DMS153 (cell line): ENCODE results near the gene THBS4.

Source experiments
- DNase-seq: peaks from one replicate; lab custom pipeline; 2025; lab: John Stamatoyannopoulos, UW

Gene THBS4

DNA sequence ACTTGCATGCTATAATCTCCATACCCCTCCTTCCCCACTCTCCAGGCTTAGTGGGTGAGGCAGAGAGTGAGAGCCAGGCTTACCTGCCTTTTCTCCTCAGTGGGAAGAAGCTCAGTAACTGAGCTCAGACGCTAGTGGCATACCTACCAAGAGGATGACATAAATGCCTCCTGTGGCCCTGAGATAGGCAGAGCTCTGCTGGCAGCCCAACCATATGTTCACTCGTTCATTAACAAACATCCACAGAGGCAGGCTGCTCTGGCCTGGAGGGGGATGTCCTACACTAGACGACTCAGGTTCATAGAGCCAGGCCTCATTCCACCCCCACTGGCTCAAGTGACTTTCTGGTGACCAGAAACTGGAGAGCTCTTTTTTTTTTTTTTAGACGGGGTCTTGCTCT is 81.3 kb downstream of the THBS4 start:
- DNase-seq: no peak

- no peak for DNase-seq
Measured at GRCh38 chr5:80117446-80117845, 82.3 kb downstream of the THBS4 start.

DNA sequence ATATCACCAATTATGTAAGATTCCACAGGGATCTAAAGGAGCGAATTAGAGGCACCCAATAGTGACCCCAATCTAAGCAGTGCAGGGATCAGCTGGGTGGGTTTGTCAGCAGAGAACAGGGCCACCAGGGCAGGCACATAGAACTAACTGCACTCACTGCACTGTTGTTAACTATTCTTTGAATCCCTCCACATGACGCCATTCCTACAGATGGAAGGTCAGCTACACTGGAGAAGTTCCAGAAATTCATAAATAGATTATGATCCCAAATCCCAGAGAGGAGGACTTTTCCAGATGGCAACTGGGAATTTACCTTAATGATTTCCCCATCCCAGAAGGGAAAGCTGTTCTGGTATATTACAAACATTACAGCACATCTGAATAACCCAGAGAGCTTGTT is 84.2 kb downstream of the THBS4 start:
- DNase-seq: no peak

DNA sequence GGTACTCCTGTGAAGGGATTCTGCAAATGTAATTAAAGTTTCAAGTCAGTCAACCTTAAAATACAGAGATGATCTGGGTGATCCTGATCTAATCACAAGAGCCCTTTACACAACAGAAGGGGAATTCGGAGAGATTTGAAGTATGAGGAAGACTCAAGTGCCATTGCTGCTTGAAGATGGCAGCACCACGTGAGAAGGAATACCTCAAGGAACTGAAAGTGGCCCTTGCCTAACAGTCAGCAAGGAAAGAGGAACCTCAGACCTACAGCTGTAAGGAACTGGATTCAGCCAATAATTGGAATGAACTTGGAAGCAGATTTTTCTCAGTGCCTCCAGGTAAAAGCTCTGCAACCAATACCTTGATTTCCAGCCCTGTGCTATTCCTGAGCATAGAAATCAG is 87.4 kb downstream of the THBS4 start:
- DNase-seq: no peak

DNA sequence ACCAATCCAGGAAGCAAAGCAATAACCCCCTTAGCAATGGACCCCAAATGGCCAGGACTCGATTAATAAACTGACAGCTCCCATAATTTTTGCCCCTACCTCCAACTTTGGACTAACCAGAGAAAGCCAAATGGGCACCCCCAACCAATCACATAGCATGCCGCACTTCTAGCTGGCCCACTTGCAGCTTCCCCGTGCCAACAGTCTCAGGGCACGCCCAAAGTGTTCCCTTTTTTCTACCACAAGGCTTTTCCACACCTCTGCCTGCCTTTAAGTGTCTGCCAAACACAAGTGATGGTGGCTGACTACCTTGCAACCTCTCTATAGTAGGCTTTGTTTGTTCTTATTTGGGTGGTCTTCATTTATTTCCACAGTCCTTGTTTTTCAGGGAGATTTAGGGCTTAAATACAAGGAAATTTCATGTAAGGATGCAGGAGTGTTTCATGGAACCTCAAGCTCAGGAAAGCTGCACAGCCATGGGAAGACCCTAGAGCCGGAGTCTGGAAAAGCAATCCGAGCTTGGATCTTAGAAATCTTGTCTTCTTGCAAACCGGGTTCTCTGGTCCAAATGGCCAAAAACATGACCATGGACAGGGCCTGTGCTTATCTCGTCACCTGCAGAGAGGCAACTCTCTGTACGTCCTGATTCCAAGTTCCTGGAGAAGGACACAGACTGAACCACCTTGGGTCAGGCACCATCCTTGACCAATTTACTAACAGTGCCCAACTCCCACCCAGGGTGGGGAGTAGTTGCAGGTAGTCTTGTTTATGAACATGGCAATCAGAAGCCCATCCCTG is 89.2 kb downstream of the THBS4 start:
- no peak for DNase-seq

DNA sequence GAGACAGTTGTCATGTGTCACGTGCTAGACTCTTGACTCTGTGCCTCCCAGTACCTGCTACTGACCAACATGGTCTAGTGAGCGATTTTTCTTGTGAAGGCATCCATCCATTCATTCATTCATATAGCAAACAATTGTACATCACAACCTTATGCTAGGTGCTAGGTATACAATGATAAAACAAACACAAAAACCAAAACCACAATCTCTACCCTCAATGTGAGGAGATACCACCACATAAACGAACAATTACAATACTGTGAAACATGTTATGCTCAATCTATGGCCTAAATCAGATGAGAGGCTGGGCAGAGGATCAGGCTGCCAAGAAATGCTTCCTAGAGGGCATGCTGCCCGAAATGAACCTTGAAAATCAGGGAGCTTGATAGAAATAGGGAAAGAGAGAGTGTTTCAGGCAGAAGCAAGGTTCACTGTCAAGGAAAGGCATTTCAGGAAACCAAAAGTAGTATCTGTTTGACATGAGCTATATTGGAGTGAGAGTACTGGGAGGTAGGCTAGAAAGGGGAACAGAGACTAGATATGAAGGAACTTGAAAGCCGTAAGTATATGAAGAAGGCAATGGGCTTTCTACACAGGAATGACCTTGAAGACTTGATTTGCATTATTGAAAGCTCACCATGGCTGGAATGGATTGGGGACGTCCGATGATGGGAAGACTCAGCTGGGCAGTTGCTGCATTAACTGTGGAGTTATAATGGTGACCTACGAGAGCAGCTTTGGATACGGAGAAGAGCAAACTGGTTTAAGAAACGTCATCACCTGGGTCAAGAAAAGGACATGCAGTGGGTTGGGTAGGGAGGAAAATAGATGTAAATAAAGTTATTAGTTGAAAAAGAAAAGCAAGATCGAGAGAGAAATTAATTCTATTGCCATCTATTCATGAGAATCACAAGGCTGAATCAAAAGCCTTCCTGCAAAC is 90.1 kb downstream of the THBS4 start:
- DNase-seq: no peak

DNA sequence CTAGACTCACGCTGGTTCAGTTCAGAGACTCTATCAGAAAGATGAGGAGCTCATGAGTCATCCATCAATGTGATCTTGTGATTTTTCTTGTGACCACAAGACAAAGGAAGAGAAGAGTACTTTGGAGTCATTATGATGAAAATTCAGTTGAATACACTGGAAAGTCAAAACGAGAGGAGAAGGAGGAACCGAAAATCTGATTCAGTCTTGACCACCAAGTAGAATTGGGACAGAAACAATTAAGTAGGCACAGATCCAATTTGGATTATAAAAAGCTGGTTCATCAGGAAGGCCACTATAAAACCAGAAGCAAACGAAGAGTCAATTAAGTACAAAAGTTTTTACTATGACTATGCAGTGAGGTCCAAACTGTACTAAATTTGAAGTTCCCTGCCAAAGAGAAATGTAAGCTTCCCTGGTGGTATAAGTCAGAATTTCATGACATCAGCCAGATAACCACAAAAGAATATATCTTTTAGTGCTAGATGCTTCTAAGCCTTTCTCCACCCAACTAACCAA is 90.9 kb downstream of the THBS4 start:
- no peak for DNase-seq

- no peak for DNase-seq
Measured at GRCh38 chr5:80127116-80127552, 92.0 kb downstream of the THBS4 start.

DNA sequence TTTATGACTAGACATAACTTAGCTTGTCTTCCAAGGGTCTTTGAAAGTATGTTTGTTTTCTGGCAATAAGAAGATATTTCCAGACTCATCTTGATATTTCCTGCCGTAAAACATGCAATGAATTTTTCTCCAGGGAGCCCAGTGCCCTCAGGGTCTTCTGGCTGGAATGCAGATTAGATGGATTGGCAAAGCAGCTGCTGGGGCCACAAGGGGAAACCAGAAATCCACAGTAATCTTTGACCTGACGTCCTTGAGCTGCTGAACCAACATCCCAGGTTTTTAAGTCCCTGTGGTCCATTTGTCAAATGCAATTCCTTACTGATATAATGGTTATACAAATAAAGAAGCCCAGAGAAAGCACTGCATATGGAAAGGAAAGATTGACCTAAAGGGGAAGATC is 93.0 kb downstream of the THBS4 start:
- DNase-seq: no peak

DNA sequence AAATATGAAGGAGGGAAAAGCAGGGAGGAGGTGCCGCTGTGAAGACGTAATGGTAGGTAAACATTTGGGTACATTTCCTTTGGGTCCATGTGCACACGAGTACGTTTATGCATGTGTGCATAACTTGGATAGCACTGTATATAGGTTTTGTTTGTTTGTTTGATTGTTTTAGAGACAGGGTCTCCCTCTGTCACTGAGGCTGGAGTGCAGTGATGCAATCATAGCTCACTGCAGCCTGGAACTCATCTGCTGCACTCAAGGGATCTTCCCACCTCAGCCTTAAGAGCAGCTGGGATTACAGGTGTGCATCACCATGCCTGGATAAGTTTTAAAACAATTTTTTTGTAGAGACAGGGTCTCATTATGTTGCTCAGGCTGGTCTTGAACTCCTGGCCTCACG is 94.0 kb downstream of the THBS4 start:
- DNase-seq: no peak
